NCI-H1417 (cell line): Measurements from ENCODE around the gene TNFAIP2.
"Not testable (repeated sequence)": the region's sequence is repeated elsewhere in the genome, so short reads cannot be mapped to it uniquely, and the experiment has no call there.

Experiments used
- DNase-seq, 3 experiments: peaks; one replicate each; lab custom pipeline; 2025; lab: John Stamatoyannopoulos, UW

TNFAIP2 gene

DNA sequence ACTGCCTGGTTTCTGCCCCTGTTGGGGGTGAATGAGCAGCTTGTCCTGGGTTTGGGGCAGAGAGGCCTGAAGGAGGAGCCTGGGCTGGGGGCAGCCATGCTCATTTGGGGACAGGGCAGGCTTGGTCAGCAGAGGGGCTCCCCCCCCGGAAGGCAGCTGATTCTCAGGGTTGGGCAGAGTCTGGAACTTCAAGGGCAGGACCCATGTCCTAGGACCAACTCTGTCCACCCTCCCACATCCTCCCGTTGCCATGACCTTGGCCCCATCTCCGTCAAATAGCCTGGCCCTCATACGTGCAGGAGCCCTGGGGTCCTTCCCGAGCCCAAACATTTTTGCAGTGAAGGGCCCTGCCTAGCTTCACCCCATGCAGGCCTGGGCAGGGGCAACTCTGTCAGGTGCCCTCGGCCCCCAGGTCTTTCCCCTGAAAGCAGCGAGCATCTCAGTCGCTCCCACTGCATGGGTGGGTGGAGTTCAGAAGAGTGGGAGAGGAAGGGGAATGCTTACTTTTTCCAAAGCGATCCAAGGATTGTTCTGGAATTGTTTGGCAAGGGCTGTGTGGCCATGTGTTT lies 32.6 kb downstream of the TNFAIP2 start:
- DNase-seq, result no peak

DNA sequence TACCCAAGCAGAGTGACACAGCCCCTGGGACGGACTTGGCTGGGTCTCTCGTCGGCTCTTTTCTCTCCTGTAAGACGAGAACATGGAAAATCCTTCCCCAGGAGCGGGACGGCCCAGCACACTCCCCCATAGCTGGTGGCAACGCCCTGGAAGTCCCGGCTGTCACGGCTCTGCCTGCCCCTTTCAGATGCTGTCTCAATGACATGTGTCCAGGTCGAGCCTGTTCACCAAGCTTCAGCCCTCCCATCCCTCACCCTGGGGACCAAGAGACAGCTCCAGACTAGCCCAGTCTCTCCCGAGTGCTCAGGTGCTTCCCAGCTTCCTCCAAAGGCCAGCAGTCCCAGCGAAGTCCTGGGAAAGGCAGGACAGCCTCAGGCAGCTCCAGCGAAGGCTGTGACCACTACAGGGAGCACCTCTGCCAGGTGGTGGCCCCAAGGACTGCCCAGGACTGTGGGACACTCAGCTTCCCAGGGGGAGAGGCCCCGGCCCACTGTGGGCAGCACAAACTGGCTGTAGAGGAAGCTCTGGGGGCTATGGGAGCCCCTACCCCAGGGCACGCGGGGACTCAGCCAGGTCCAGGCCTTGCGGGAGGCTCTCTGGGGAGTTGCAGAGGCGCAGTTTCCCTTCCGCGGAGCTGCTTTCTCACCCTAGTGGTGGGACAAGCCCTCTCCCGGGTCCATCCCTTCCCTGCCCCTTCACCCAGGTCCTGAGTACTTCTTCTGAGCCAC lies 33.6 kb downstream of the TNFAIP2 start:
- DNase-seq, result no peak

GRCh38 chr14:103157969-103158368 lies 34.7 kb downstream of the TNFAIP2 start:
- DNase-seq, result no peak

DNA sequence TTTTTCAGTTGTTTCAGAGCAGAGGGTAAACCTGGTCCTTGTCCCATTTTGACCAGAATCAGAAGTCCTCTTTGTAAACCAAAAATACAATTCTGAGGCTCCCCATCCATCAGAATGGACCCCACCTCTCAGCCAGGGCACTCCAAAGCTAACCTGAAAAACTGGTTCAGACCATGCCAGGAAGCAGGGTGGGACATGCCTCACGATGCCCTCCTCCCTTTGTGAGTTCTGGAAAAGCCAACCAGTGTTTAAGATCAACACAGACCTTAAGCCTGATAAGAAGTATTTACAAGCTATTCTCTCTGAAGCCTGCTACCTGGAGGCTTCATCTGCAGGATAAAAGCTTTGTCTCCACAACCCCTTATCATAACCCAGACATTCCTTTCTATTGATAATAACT lies 35.4 kb downstream of the TNFAIP2 start:
- peak in 1 of 3 experiments; percentile 12 for DNase-seq

- no peak for DNase-seq
Measured at GRCh38 chr14:103160321-103161053, 37.2 kb downstream of the TNFAIP2 start.

DNA sequence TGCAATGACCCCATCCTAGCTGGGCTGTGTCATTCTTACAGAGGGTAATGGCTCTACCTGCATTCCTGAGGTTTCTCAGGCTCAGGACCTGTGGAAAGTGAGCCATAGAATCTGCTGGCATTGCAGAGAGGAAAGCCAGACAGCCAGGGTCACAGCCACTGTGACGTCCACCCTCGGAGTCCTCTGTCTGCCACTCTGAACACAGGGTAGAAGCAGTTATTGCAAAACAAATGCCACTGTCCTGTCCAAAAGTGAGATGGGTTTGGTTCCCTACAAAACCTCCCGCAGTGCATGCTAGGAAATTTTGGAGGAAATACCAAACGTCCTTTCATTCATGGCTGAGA lies 37.8 kb downstream of the TNFAIP2 start:
- no peak for DNase-seq

DNA sequence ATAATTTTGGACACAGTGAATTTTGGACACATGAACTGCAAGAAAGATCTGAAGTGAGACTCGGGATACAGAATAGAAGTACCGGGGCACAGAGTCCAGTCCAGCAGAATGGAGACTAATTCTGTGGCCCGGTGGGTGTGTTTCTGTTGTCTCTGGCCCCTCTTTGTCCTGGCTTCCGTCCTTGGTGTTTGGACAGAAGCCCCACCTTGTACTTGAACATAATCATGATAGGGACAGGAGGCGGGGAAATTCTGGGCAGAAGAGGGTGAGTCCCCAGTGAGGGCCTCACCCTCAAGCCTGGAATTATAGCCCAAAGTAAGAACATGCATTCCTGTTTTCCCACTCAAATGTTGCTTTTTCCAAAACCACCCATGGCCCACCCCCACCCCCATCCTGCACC lies 39.9 kb downstream of the TNFAIP2 start:
- no peak for DNase-seq

- no peak for DNase-seq
Measured at GRCh38 chr14:103164006-103164405, 40.7 kb downstream of the TNFAIP2 start.

GRCh38 chr14:103164779-103165178 lies 41.5 kb downstream of the TNFAIP2 start:
- DNase-seq, result no peak

- no peak for DNase-seq
Measured at GRCh38 chr14:103165323-103165722, 42.1 kb downstream of the TNFAIP2 start.

DNA sequence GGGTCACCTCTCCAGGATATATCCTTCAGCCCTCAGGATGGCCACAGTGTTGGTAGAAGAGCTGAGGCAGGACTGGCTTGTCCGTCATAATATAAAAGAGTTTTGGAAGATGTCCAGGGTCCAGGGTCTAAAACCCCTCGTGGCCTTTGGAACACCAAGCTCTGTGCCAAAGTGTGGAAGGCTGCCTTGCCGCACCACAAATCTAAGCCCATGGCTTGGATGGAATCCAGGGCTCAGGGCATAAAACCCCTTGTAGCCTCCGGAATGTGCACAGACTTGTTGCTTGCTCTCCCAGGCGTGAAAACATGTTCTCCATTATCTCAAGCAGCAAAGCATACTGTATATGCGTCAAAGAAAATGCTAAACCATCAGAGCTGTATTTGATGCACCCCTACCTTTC lies 46.7 kb downstream of the TNFAIP2 start:
- no peak for DNase-seq

DNA sequence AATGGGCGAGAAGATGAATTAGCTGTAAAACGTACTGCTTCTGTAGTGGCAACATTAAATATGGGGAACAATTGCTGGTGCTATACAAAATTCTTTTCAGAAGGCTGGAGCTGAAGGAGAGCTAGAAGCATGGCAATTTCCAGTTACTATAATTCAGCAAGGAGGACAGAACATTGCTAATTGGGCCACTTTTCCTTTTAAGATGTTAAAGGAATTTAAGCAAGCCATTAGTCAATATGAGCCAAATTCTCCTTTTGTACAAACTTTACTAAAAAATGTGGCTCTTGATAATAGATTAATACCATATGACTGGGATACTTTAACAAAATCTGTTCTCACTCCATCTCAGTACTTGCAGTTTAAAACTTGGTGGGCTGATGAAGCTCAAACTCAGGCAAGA lies 47.9 kb downstream of the TNFAIP2 start:
- DNase-seq, result not testable (repeated sequence)

- peak in 1 of 3 experiments; percentile 8 for DNase-seq
Measured at GRCh38 chr14:103172921-103173320, 49.7 kb downstream of the TNFAIP2 start.

DNA sequence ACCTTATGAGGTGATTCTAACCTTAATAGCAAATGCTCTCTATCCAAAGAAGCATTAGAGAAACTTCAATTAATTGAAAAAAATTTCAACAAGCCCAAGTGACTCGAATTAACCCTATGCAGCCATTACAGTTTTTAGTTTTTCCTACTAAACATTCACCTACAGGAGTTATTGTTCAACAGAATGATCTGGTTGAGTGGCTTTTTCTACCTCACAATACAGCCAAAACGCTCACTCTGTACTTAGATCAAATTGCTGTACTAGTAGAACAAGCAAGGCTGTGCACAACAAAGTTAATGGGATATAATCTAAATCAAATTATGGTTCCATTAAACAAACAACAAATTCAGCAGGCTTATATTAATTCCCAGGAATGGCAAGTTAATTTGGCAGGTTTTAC lies 50.6 kb downstream of the TNFAIP2 start:
- DNase-seq, result not testable (repeated sequence)

GRCh38 chr14:103176176-103176575 lies 52.9 kb downstream of the TNFAIP2 start:
- not testable (repeated sequence) for DNase-seq

- no peak for DNase-seq
Measured at GRCh38 chr14:103177376-103177775, 54.1 kb downstream of the TNFAIP2 start.

GRCh38 chr14:103178521-103178920 lies 55.3 kb downstream of the TNFAIP2 start:
- no peak for DNase-seq

DNA sequence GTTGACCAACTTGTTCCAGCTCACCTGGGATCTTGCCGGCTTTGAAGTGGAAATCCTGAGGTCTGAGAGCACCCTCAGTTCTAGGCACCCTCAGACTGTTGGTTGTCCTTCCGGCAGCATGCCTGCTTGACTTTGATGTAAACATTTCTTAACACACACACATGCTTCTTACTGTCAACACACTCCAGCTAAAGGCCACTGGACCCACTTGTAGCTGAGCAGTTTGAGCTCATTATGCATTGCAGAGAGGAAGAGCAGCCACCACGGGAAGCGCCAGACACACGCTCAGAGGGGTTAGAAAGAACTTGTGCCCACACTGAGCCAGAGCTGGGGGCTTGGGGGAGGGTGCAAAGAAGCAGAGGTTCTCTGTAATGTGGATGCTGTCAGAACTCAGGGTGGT lies 55.8 kb downstream of the TNFAIP2 start:
- DNase-seq, result no peak

- DNase-seq, result no peak
Measured at GRCh38 chr14:103180331-103180730, 57.1 kb downstream of the TNFAIP2 start.

DNA sequence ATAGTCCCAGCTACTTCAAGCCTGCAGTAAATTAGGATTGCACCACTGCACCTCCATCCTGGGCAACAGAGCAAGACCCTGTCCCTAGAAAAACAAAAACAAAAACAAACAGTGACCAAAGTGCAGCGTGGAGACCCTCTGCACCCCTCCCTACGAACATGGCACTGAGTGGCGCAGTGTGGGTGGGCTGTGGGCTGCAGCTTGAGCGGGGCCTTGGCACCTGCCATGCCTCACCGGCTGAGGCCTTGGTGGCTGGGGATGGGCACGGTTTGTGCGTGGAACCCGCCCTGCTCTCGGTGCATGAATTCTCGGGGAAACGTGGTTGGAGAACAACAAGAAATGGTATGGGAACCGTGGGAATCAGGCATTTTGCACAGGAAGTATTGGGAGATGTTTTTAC lies 60.8 kb downstream of the TNFAIP2 start:
- DNase-seq, result no peak

- peak; percentile 27 to 79 (median 52) for DNase-seq
Measured at GRCh38 chr14:103185051-103186029, 62.1 kb downstream of the TNFAIP2 start.

DNA sequence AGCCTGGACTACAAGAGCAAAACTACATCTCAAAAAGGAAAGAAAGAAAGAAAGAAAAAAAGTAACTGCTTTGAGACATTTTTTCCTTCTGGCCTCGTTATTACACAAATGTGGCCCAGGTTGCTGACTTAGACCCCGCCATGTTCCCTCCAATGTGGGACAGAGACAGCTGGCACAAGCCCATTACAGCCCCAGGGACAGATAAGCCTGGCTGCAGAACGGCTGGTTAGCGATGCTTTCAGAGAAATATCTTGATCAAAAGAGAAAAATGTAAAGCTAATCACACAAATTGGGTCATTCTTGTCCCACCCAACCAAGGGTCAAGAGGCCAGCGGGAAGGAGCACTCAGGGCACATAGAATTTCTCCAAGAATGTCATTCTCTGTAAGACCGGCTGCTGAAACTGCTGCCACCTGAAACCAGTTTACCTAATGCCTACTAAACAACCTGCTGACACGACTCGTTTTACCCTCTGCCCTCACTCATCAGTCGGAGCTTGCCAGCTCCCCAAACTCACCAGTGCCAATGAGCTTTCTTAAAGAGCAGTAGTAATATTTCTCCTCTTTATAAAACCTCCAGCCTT lies 63.1 kb downstream of the TNFAIP2 start:
- DNase-seq, result no peak
